ENCODE data around the gene SRR. TPM values are rescaled to one million over a fixed set of nuclear protein-coding genes. Genes with fewer than 3 reads are reported as not detected.
A peak's percentile ranks its signal among the peaks of the same experiment; 100 is the strongest.

Gene SRR
- total RNA-seq, 2 experiments from 2014 or later = 9.6 to 12.7 TPM

GRCh38 chr17:2336852-2337543 lies 33.2 kb downstream of the SRR start, which contains the start of gene SGSM2:
Gene SGSM2, plus strand, starts transcription at chr17:2337501. Its CDS starts 188 bp downstream, at chr17:2337689.
- no peaks in the 10 kb centered on the region for H3K27me3 Mint-ChIP-seq
- peak; percentile 63 for ATAC-seq

GRCh38 chr17:2337544-2338314 lies 34.0 kb downstream of the SRR start:
- ATAC-seq (peak; percentile 30), DNase-seq (peak; percentile 60)
- no peak for TF ChIP-seq CTCF (IDR thresholded peaks at IDR 0.05)
- Mint-ChIP-seq H3K9me3 (no peaks in the 10 kb centered on the region), H3K36me3 (ENCODE audit: low read depth) (peaks cover 7% of the 10 kb centered on the region), H3K4me3 (peak overlapping the region; percentile 75), H3K27me3 (no peaks in the 10 kb centered on the region), H3K4me1 (ENCODE audit: low read depth) (peaks cover 17% of the 10 kb centered on the region), H3K27ac (peak overlapping the region; percentile 68)
- ChIA-PET CTCF (interaction anchor here (0.8 to 2.0 kb wide), 8 partner anchors 10 to 280 kb away, joined by 3 to 10 read pairs (median 5); partner anchors contain the start of genes SMG6 and SRR), POLR2A (interaction anchor here (0.9 to 10.5 kb wide), 10 partner anchors 8 to 371 kb away, joined by 3 to 114 read pairs (median 4); partner anchors contain the start of gene SMG6)
- intact Hi-C loops (cut with micrococcal nuclease) = loop anchor here (5.0 kb wide), 1 partner anchor 85 kb away; no protein-coding TSS in a partner anchor

More at GRCh38 chr17:2336852-2337543, 33.2 kb downstream of the SRR start, which contains the start of gene SGSM2:
- CTCF ChIA-PET = interaction anchor here (1.0 to 3.3 kb wide), 8 partner anchors 16 to 283 kb away, joined by 3 to 20 read pairs (median 4); partner anchors contain the start of genes HIC1, SMG6 and SRR
- no peaks in the 10 kb centered on the region for H3K9me3 Mint-ChIP-seq
- peak; percentile 73 for DNase-seq
- intact Hi-C loops (cut with micrococcal nuclease) = loop anchor here (5.0 kb wide), 1 partner anchor 85 kb away; no protein-coding TSS in a partner anchor
- H3K4me3 Mint-ChIP-seq = peak within 1 kb of the TSS; percentile 75
- H3K36me3 Mint-ChIP-seq (ENCODE audit: low read depth) = peaks cover 7% of the 10 kb centered on the region
- peak within 1 kb of the TSS; percentile 96 for H3K27ac Mint-ChIP-seq
- peaks cover 12% of the 10 kb centered on the region for H3K4me1 Mint-ChIP-seq (ENCODE audit: low read depth)
- POLR2A ChIA-PET = interaction anchor here (0.9 to 10.5 kb wide), 17 partner anchors 9 to 848 kb away, joined by 3 to 114 read pairs (median 4); partner anchors contain the start of genes SMG6 and SRR
- no peak for TF ChIP-seq CTCF (IDR thresholded peaks at IDR 0.05)

GRCh38 chr17:2338315-2338657 lies 34.5 kb downstream of the SRR start:
- Mint-ChIP-seq H3K27ac (peak overlapping the region; percentile 68), H3K9me3 (no peaks in the 10 kb centered on the region), H3K27me3 (no peaks in the 10 kb centered on the region), H3K4me3 (peak overlapping the region; percentile 75), H3K36me3 (ENCODE audit: low read depth) (peaks cover 7% of the 10 kb centered on the region), H3K4me1 (ENCODE audit: low read depth) (peaks cover 21% of the 10 kb centered on the region)
- intact Hi-C loops (cut with micrococcal nuclease) = loop anchor here (5.0 kb wide), 1 partner anchor 86 kb away; no protein-coding TSS in a partner anchor
- ChIA-PET CTCF (interaction anchor here (0.8 to 2.0 kb wide), 6 partner anchors 10 to 78 kb away, joined by 3 to 10 read pairs (median 5); no protein-coding TSS in a partner anchor), POLR2A (interaction anchor here (1.0 to 10.5 kb wide), 6 partner anchors 14 to 294 kb away, joined by 3 to 114 read pairs (median 4); no protein-coding TSS in a partner anchor)
- DNase-seq = peak; percentile 31
- no peak for TF ChIP-seq CTCF (IDR thresholded peaks at IDR 0.05)
- no peak for ATAC-seq

- intact Hi-C loops (cut with micrococcal nuclease) = no loop called here
- peaks cover 22% of the 10 kb centered on the region for H3K4me1 Mint-ChIP-seq (ENCODE audit: low read depth)
- DNase-seq = peak; percentile 90
- H3K36me3 Mint-ChIP-seq (ENCODE audit: low read depth) = peaks cover 10% of the 10 kb centered on the region
- no peaks in the 10 kb centered on the region for H3K9me3 Mint-ChIP-seq
- peak; percentile 91 for ATAC-seq
- peak overlapping the region; percentile 58 for H3K27ac Mint-ChIP-seq
- POLR2A ChIA-PET = interaction anchor here (1.2 kb wide), 1 partner anchor 9 kb away, joined by 3 read pairs; no protein-coding TSS in a partner anchor
- CTCF ChIA-PET = no interaction called here
- H3K27me3 Mint-ChIP-seq = no peaks in the 10 kb centered on the region
- no peak overlapping the region for H3K4me3 Mint-ChIP-seq
- TF ChIP-seq CTCF (IDR thresholded peaks at IDR 0.05) = no peak
These were observed 39.7 kb downstream of the SRR start for GRCh38 chr17:2343421-2343820.

Data from activated CD8-positive, alpha-beta T cell treated with anti-CD3 and anti-CD28 coated beads for 36 hours (primary cell).